ENCODE measurements around the gene MYOCOS.

GRCh38 chr1:171654942-171655745, 33.1 kb downstream of the MYOCOS start:
- TF ChIP-seq CTCF (conservative IDR thresholded peaks at IDR 0.05; ENCODE audit: low read depth, low read length) (peak; percentile 92), EZH2 (IDR thresholded peaks at IDR 0.05; ENCODE audit: low read length, unreplicated experiment) (no peak)
